A549 (cell line): Measurements from ENCODE around the gene SPACDR. TPM values are rescaled to one million over a fixed set of nuclear protein-coding genes. Genes with fewer than 3 reads are reported as not detected.
A peak's percentile ranks its signal among the peaks of the same experiment; 100 is the strongest.

Source experiments
- ATAC-seq, 2 experiments: fragments of 200-7000 bp in 1 of 2; fragments of >200 bp in 1 of 2; cut with Nextera tagmentation in 1 of 2; cut with Tn5 transposase in 1 of 2; 3 replicates each; pipeline versions ENCODE4 v1.8.0 to v1.9.1; 2018 to 2020; ENCODE audit warnings: mild to moderate bottlenecking in 1 of 2, moderate library complexity in 1 of 2
- CTCF ChIA-PET: fragments of 300-600 bp; sonication (Branson Sonifier 250); formaldehyde crosslinking; extraction: SDS; loops from one replicate; lab custom pipeline; 2021; ENCODE audit warnings: antibody characterized with exemption, inconsistent platforms; lab: Yijun Ruan, JAX
- POLR2A ChIA-PET: fragments of 350-600 bp; formaldehyde crosslinking; extraction: SDS; loops from one replicate; lab custom pipeline; 2021; ENCODE audit warnings: antibody characterized with exemption, inconsistent platforms; lab: Yijun Ruan, JAX
- DNase-seq, 2 experiments: peaks; one replicate each; pipeline versions ENCODE4 v3.0.0 to v3.0.0-alpha.2; 2011 to 2016; ENCODE audit warnings: low read depth in 1 of 2, low spot score in 1 of 2
- FAIRE-seq: peaks from 2 replicates; lab custom pipeline; 2011; peaks lifted over from hg19 to GRCh38; lab: Jason Lieb, UNC
- H3K27ac ChIP-seq, 2 experiments: fragments of >200 bp; sonication (Bioruptor Twin); formaldehyde crosslinking; 3 replicates each; pipeline ENCODE4 v1.5.1; 2016 to 2017
- H3K4me1 ChIP-seq: fragments of >200 bp; sonication (Bioruptor Twin); formaldehyde crosslinking; 3 replicates; pipeline ENCODE4 v1.6.1; 2016
- H3K4me2 ChIP-seq: fragments of >200 bp; sonication (Bioruptor Twin); formaldehyde crosslinking; 3 replicates; pipeline ENCODE4 v1.6.1; 2016
- H3K4me3 ChIP-seq: fragments of >200 bp; sonication (Bioruptor Twin); formaldehyde crosslinking; 3 replicates; pipeline ENCODE4 v1.5.1; 2016
- H3K9me3 ChIP-seq: fragments of >200 bp; sonication (Bioruptor Twin); formaldehyde crosslinking; 3 replicates; pipeline ENCODE4 v1.6.1; 2016
- BHLHE40 ChIP-seq: IDR thresholded peaks from 2 replicates; pipeline ENCODE4 v1.6.1; 2012; ENCODE audit warnings: low read depth, low read length, inconsistent platforms
- CBX8 ChIP-seq: fragments of 200-600 bp; sonication (generic); IDR thresholded peaks from 2 replicates; pipeline ENCODE4 v1.6.1; 2016
- CHD2 ChIP-seq: fragments of 150-350 bp; IDR thresholded peaks from 2 replicates; pipeline ENCODE4 v1.6.1; 2014; ENCODE audit warnings: low read length; ENCODE audit not compliant: partially characterized antibody
- CTCF ChIP-seq: fragments of >200 bp; sonication (Bioruptor Twin); formaldehyde crosslinking; IDR thresholded peaks from 3 replicates; pipeline ENCODE4 v1.5.1; 2016
- E2F6 ChIP-seq: IDR thresholded peaks from 2 replicates; pipeline ENCODE4 v1.6.1; 2012; ENCODE audit warnings: low read depth, borderline replicate concordance
- EHF ChIP-seq: fragments of 250-450 bp; sonication (Bioruptor Pico); IDR thresholded peaks from 2 replicates; pipeline ENCODE4 v1.5.0; 2020; ENCODE audit warnings: mild to moderate bottlenecking
- GATA3 ChIP-seq: IDR thresholded peaks from 2 replicates; pipeline ENCODE4 v1.6.1; 2012; ENCODE audit warnings: borderline replicate concordance
- HMGXB4 ChIP-seq: fragments of 250-450 bp; sonication (Bioruptor Pico); IDR thresholded peaks from 2 replicates; pipeline ENCODE4 v1.5.0; 2021; ENCODE audit warnings: mild to moderate bottlenecking, moderate library complexity, borderline replicate concordance
- HOXA7 ChIP-seq: fragments of 250-450 bp; sonication (Bioruptor Pico); IDR thresholded peaks from 2 replicates; pipeline ENCODE4 v1.5.0; 2020; ENCODE audit warnings: mild to moderate bottlenecking, moderate library complexity
- HOXB13 ChIP-seq: fragments of 250-450 bp; sonication (Bioruptor Pico); IDR thresholded peaks from 2 replicates; pipeline ENCODE4 v1.5.0; 2020; ENCODE audit warnings: low read depth, mild to moderate bottlenecking, moderate library complexity
- HOXB5 ChIP-seq: fragments of 250-450 bp; sonication (Bioruptor Pico); IDR thresholded peaks from 2 replicates; pipeline ENCODE4 v1.5.0; 2020; ENCODE audit warnings: mild to moderate bottlenecking, moderate library complexity
- MAFK ChIP-seq: fragments of 450-650 bp; IDR thresholded peaks from 2 replicates; pipeline ENCODE4 v1.6.1; 2014; ENCODE audit not compliant: partially characterized antibody
- MYC ChIP-seq: IDR thresholded peaks from 2 replicates; pipeline ENCODE4 v1.6.1; 2012; ENCODE audit warnings: mild to moderate bottlenecking, inconsistent platforms, low read length, improper control_type of control experiment, borderline replicate concordance
- NFE2L2 ChIP-seq: fragments of 150-350 bp; conservative IDR thresholded peaks from 2 replicates; pipeline ENCODE4 v1.6.1; 2014; ENCODE audit warnings: low read length
- REST ChIP-seq: fragments of 200-600 bp; sonication (generic); IDR thresholded peaks from 2 replicates; pipeline ENCODE4 v1.6.1; 2016; ENCODE audit warnings: antibody characterized with exemption, mild to moderate bottlenecking, moderate library complexity
- RFX5 ChIP-seq: fragments of 450-650 bp; IDR thresholded peaks from 2 replicates; pipeline ENCODE4 v1.7.1; 2014; ENCODE audit warnings: antibody characterized with exemption, mild to moderate bottlenecking, moderate library complexity
- SREBF2 ChIP-seq: fragments of 450-650 bp; IDR thresholded peaks from 2 replicates; pipeline ENCODE4 v1.6.1; 2014; ENCODE audit warnings: mild to moderate bottlenecking, moderate library complexity
- TFCP2L1 ChIP-seq: fragments of 250-450 bp; sonication (Bioruptor Pico); IDR thresholded peaks from 2 replicates; pipeline ENCODE4 v1.5.0; 2021; ENCODE audit warnings: mild to moderate bottlenecking
- TP53 ChIP-seq: fragments of 250-450 bp; sonication (Bioruptor Pico); IDR thresholded peaks from 2 replicates; pipeline ENCODE4 v1.5.0; 2021; ENCODE audit warnings: mild to moderate bottlenecking, moderate library complexity
- WGBS: methylation state at CpG from one replicate; pipeline ENCODE4 v1.1.6; 2017; ENCODE audit errors: missing lambda C conversion rate; 5-methylcytosine and 5-hydroxymethylcytosine counted together
- polyA plus RNA-seq, 4 experiments: library from polyadenylated mRNA; depleted of rRNA in 3 of 4; stranded (reverse); fragments of >200 nt; fragmentation: RNase III in 1 of 4; extraction: RNeasy Plus Mini Kit Qiagen cat#74134 plus additional on column Dnase treatment in 1 of 4; gene quantifications; 2 replicates in 3 of 4; 3 replicates in 1 of 4; pipeline ENCODE4 v1.2.3, GENCODE V29; 2011 to 2017

The SPACDR gene
- polyA plus RNA-seq, 2 of the 4 experiments (the other 2 are of a cell fraction), result 0.17 to 0.34 TPM

GRCh38 chr7:100425347-100425746, 38.7 kb downstream of the SPACDR start:
- no peak overlapping the region for H3K4me2 ChIP-seq
- no peak overlapping the region for H3K27ac ChIP-seq
- TF ChIP-seq TFCP2L1 (CRISPR knock-in tag), result no peak
- TF ChIP-seq NFE2L2, result no peak
- peak; percentile 56 for TF ChIP-seq MAFK
- no peak for DNase-seq
- no peak for FAIRE-seq
- H3K9me3 ChIP-seq, result peaks cover 5% of the 10 kb centered on the region; the same call in 1 of the 3 replicates
- H3K4me3 ChIP-seq, result no peak overlapping the region
- ChIA-PET CTCF (interaction anchor here (0.9 to 1.7 kb wide), 2 partner anchors 9 to 18 kb away, joined by 3 to 4 read pairs; no protein-coding TSS in a partner anchor), POLR2A (no interaction called here)
- WGBS, result 33% methylated on average over 1 of the region's 1 CpG
- no peak for ATAC-seq
- 0 out of 3 replicates have a peak, but pooled peaks cover 4% of the 10 kb centered on the region for H3K4me1 ChIP-seq

GRCh38 chr7:100423315-100423714, 40.7 kb downstream of the SPACDR start:
- ChIA-PET CTCF (interaction anchor here (0.8 to 1.4 kb wide), 2 partner anchors 27 to 77 kb away, joined by 3 read pairs; no protein-coding TSS in a partner anchor), POLR2A (no interaction called here)
- H3K4me3 ChIP-seq, result no peak overlapping the region
- FAIRE-seq, result no peak
- 68% methylated on average over 6 of the region's 6 CpGs for WGBS
- TF ChIP-seq EHF (CRISPR knock-in tag), result no peak
- TF ChIP-seq E2F6, result no peak
- TF ChIP-seq, all 56 proteins: peak for 0
- Histone ChIP-seq H3K4me1 (0 out of 3 replicates have a peak, but pooled peaks cover 3% of the 10 kb centered on the region), H3K4me2 (no peak overlapping the region), H3K27ac (no peak overlapping the region), H3K9me3 (peaks cover 5% of the 10 kb centered on the region; the same call in 1 of the 3 replicates)
- DNase-seq (no peak), ATAC-seq (no peak)

GRCh38 chr7:100419660-100420226, 44.3 kb downstream of the SPACDR start:
- no peak for ATAC-seq
- no peak for TF ChIP-seq CBX8
- no peak for TF ChIP-seq HOXB13 (CRISPR knock-in tag)
- TF ChIP-seq GATA3, result no peak
- TF ChIP-seq RFX5, result no peak
- TF ChIP-seq CHD2, result no peak
- H3K4me1 ChIP-seq, result no peaks in the 10 kb centered on the region
- H3K4me2 ChIP-seq, result no peak overlapping the region
- 55% methylated on average over 1 of the region's 1 CpG for WGBS
- FAIRE-seq, result no peak
- ChIA-PET CTCF (interaction anchor here (0.7 to 6.5 kb wide), 2 partner anchors 13 to 287 kb away, joined by 3 to 48 read pairs; no protein-coding TSS in a partner anchor), POLR2A (interaction anchor here (1.0 to 1.1 kb wide), 2 partner anchors 8 to 10 kb away, joined by 5 to 7 read pairs; partner anchors contain the start of genes MEPCE and ZCWPW1)
- DNase-seq, result no peak
- H3K4me3 ChIP-seq, result no peak overlapping the region
- no peaks in the 10 kb centered on the region for H3K9me3 ChIP-seq
- no peak overlapping the region for H3K27ac ChIP-seq

- 86% methylated on average over 1 of the region's 1 CpG for WGBS
- ATAC-seq, result peak; percentile 63 to 74; a peak in 5 of 6 replicates
- Histone ChIP-seq H3K4me3 (no peak overlapping the region), H3K9me3 (no peaks in the 10 kb centered on the region), H3K27ac (no peak overlapping the region), H3K4me2 (no peak overlapping the region), H3K4me1 (no peaks in the 10 kb centered on the region)
- TF ChIP-seq BHLHE40, result no peak
- no peak for TF ChIP-seq HOXB5
- no peak for TF ChIP-seq CBX8
- no peak for TF ChIP-seq SREBF2
- no peak for TF ChIP-seq MYC
- TF ChIP-seq HMGXB4 (CRISPR knock-in tag), result no peak
- no peak for TF ChIP-seq MAFK
- no peak for TF ChIP-seq HOXA7 (CRISPR knock-in tag)
- no peak for TF ChIP-seq CTCF
- no peak for TF ChIP-seq TP53 (CRISPR knock-in tag)
- no peak for TF ChIP-seq GATA3
- no peak for TF ChIP-seq REST
- POLR2A ChIA-PET, result interaction anchor here (1.0 to 1.1 kb wide), 3 partner anchors 9 to 10 kb away, joined by 4 to 7 read pairs (median 5); partner anchors contain the start of genes MEPCE and ZCWPW1
- DNase-seq, result no peak
- no peak for FAIRE-seq
- CTCF ChIA-PET, result interaction anchor here (0.7 to 6.5 kb wide), 3 partner anchors 9 to 315 kb away, joined by 4 to 48 read pairs (median 4); partner anchors contain the start of gene ZCWPW1
Observed at GRCh38 chr7:100418930-100419659, 45.0 kb downstream of the SPACDR start.
